ENCODE data around the gene CNOT10.
"Not testable (repeated sequence)": the region's sequence is repeated elsewhere in the genome, so short reads cannot be mapped to it uniquely, and the experiment has no call there.

The CNOT10 gene

DNA sequence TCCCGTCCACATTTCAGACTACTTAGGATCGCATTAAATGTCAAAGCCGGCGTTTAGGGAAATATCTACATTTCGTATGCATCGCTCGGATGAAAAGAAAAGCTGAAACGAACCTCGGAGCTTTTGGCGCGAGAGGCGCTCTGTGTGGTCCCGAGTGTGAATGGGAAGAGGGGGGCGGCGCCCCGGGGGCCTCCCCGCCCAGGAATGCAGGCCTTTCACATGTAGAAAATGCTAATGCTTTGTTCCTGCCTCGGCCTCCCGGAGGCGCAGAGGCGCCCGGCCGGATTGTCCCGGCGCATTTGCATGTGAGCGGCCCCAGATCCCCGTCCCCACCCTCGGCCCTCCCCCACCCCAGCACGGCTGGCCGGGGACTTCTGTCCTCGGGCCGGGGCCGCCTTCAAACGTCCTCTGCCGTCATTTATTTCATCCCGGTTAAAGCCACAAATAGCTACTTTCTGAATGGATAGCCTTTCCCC, 95.8 kb downstream of the CNOT10 start:
- H3K9ac ChIP-seq (ENCODE audit: low read length), result peak overlapping the region; percentile 56
- TF ChIP-seq, protein P1, sequence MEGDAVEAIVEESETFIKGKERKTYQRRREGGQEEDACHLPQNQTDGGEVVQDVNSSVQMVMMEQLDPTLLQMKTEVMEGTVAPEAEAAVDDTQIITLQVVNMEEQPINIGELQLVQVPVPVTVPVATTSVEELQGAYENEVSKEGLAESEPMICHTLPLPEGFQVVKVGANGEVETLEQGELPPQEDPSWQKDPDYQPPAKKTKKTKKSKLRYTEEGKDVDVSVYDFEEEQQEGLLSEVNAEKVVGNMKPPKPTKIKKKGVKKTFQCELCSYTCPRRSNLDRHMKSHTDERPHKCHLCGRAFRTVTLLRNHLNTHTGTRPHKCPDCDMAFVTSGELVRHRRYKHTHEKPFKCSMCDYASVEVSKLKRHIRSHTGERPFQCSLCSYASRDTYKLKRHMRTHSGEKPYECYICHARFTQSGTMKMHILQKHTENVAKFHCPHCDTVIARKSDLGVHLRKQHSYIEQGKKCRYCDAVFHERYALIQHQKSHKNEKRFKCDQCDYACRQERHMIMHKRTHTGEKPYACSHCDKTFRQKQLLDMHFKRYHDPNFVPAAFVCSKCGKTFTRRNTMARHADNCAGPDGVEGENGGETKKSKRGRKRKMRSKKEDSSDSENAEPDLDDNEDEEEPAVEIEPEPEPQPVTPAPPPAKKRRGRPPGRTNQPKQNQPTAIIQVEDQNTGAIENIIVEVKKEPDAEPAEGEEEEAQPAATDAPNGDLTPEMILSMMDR (IDR thresholded peaks at IDR 0.05; ENCODE audit: low read length), result no peak
- no peak for TF ChIP-seq EZH2 (IDR thresholded peaks at IDR 0.05; ENCODE audit: borderline replicate concordance, low read length)
- H3K27ac ChIP-seq (ENCODE audit: low read depth, low read length, poor library complexity, severe bottlenecking), result no peak overlapping the region
- H3F3A ChIP-seq (ENCODE audit: insufficient read depth, low read length), result no peaks in the 10 kb centered on the region
- no peak overlapping the region for H2AFZ ChIP-seq (ENCODE audit: low read length)
- H3K4me1 ChIP-seq (ENCODE audit: insufficient read depth, low read length, severe bottlenecking), result peaks cover 7% of the 10 kb centered on the region
- no peaks in the 10 kb centered on the region for H3K79me2 ChIP-seq (ENCODE audit: insufficient read depth, low read length)
- peaks cover 9% of the 10 kb centered on the region; the same call in 1 of the 2 replicates for H3K36me3 ChIP-seq (ENCODE audit: insufficient read depth, low read length)
- no peaks in the 10 kb centered on the region for H4K20me1 ChIP-seq (ENCODE audit: insufficient read depth, low read length)
- peak overlapping the region; percentile 58 for H3K4me3 ChIP-seq (ENCODE audit: low read depth, low read length, poor library complexity, severe bottlenecking)
- H3K9me3 ChIP-seq (ENCODE audit: low read length), result no peaks in the 10 kb centered on the region
- H3K27me3 ChIP-seq (ENCODE audit: insufficient read depth, low read length), result no peaks in the 10 kb centered on the region
- H3K4me2 ChIP-seq (ENCODE audit: low read length), result peak overlapping the region; percentile 87
- no peaks in the 10 kb centered on the region for H3K9me2 ChIP-seq (ENCODE audit: low read depth, low read length)

DNA sequence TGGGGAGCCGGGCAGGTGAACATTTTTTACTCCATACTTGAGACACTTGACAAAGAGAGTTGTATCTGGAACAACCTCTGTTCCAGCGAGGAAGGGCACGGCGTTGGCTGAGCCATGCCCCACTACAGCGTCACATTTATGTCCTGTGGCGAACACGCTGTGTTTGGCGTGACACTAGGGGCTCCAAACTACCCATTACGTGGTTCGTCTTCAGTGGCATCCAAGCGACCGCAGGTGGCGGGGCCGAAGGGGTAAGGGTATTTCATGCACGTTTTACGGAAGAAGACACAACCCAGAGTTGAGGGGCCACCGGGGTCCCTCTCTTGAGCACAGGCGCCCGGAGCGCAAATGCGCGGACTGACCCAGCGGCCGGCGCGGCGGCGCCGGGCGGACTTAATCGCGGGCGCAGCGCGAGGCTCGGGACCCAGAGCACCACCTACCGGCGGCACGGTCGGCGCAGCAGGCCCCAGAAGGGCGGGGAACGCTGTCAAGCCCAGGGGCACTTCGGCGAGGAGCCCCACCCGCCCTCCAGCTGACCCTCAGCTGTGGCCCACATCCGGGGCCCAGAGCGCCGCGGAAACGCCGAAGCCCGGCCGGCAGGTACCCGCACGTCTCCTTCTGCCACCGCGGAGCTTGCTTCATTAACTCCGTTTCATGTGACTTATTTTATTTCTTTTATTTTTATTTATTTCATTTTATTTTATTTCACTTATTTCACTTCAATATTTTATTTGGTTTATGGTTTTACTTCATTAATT, 96.4 kb downstream of the CNOT10 start:
- Histone ChIP-seq H3K9ac (ENCODE audit: low read length) (peak overlapping the region; percentile 56), H3K27ac (ENCODE audit: low read depth, low read length, poor library complexity, severe bottlenecking) (no peak overlapping the region), H3F3A (ENCODE audit: insufficient read depth, low read length) (no peaks in the 10 kb centered on the region), H4K20me1 (ENCODE audit: insufficient read depth, low read length) (no peaks in the 10 kb centered on the region), H3K36me3 (ENCODE audit: insufficient read depth, low read length) (peaks cover 5% of the 10 kb centered on the region; the same call in 1 of the 2 replicates), H3K4me3 (ENCODE audit: low read depth, low read length, poor library complexity, severe bottlenecking) (peak overlapping the region; percentile 58), H3K4me1 (ENCODE audit: insufficient read depth, low read length, severe bottlenecking) (peaks cover 7% of the 10 kb centered on the region), H3K9me3 (ENCODE audit: low read length) (no peaks in the 10 kb centered on the region), H3K4me2 (ENCODE audit: low read length) (peak overlapping the region; percentile 87), H3K27me3 (ENCODE audit: insufficient read depth, low read length) (no peaks in the 10 kb centered on the region), H2AFZ (ENCODE audit: low read length) (no peak overlapping the region), H3K79me2 (ENCODE audit: insufficient read depth, low read length) (no peaks in the 10 kb centered on the region), H3K9me2 (ENCODE audit: low read depth, low read length) (no peaks in the 10 kb centered on the region)
- TF ChIP-seq, protein P1 (IDR thresholded peaks at IDR 0.05; ENCODE audit: low read length), result peak; percentile 76
- TF ChIP-seq EZH2 (IDR thresholded peaks at IDR 0.05; ENCODE audit: borderline replicate concordance, low read length), result no peak

DNA sequence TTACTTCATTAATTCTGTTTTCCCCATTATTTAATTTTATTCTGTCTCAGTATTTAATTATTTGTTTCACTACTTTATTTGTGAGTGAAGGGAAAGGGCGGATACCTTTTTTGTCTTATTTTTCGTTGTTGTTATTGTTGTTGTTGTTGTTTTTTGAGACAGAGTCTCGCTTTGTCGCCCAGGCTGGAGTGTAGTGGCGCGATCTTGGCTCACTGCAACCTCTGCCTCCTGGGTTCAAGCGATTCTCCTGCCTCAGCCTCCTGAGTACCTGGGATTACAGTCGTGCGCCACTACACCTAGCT, 96.9 kb downstream of the CNOT10 start:
- H3K4me3 ChIP-seq (ENCODE audit: low read depth, low read length, poor library complexity, severe bottlenecking); H3K4me1 ChIP-seq (ENCODE audit: insufficient read depth, low read length, severe bottlenecking); H3F3A ChIP-seq (ENCODE audit: insufficient read depth, low read length); H4K20me1 ChIP-seq (ENCODE audit: insufficient read depth, low read length); H3K36me3 ChIP-seq (ENCODE audit: insufficient read depth, low read length); H3K9me3 ChIP-seq (ENCODE audit: low read length); H2AFZ ChIP-seq (ENCODE audit: low read length); H3K9me2 ChIP-seq (ENCODE audit: low read depth, low read length); H3K79me2 ChIP-seq (ENCODE audit: insufficient read depth, low read length); H3K9ac ChIP-seq (ENCODE audit: low read length); H3K4me2 ChIP-seq (ENCODE audit: low read length); H3K27ac ChIP-seq (ENCODE audit: low read depth, low read length, poor library complexity, severe bottlenecking); H3K27me3 ChIP-seq (ENCODE audit: insufficient read depth, low read length): not testable (repeated sequence)

DNA sequence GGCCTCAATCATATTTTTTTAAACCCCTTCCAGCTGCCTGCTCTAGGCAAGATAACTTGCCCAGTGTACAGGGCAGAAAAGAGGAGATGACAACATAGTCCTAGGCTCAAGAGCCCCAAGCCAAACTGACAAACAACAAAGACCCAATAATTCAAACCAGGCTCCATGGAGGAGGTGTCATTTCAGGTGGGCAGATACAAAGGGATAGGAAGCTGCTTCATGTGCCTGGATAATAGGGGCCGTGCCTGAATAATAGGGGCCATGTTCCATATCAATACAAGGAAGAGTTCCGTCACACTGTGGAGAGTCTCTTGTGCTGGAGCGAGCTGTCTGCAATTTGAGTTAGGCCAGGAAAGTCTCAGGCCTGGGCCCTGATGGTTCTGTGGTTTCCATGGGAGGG, 97.4 kb downstream of the CNOT10 start:
- H3F3A ChIP-seq (ENCODE audit: insufficient read depth, low read length), result no peaks in the 10 kb centered on the region
- TF ChIP-seq, protein P1 (IDR thresholded peaks at IDR 0.05; ENCODE audit: low read length), result no peak
- no peak for TF ChIP-seq EZH2 (IDR thresholded peaks at IDR 0.05; ENCODE audit: borderline replicate concordance, low read length)
- H3K4me2 ChIP-seq (ENCODE audit: low read length), result no peak overlapping the region
- H3K79me2 ChIP-seq (ENCODE audit: insufficient read depth, low read length), result no peaks in the 10 kb centered on the region
- no peak overlapping the region for H3K27ac ChIP-seq (ENCODE audit: low read depth, low read length, poor library complexity, severe bottlenecking)
- H3K36me3 ChIP-seq (ENCODE audit: insufficient read depth, low read length), result no peaks in the 10 kb centered on the region
- H3K4me1 ChIP-seq (ENCODE audit: insufficient read depth, low read length, severe bottlenecking), result peaks cover 7% of the 10 kb centered on the region
- H3K27me3 ChIP-seq (ENCODE audit: insufficient read depth, low read length), result no peaks in the 10 kb centered on the region
- H2AFZ ChIP-seq (ENCODE audit: low read length), result no peak overlapping the region
- H4K20me1 ChIP-seq (ENCODE audit: insufficient read depth, low read length), result no peaks in the 10 kb centered on the region
- H3K9me2 ChIP-seq (ENCODE audit: low read depth, low read length), result no peaks in the 10 kb centered on the region
- H3K9me3 ChIP-seq (ENCODE audit: low read length), result no peaks in the 10 kb centered on the region
- no peak overlapping the region for H3K9ac ChIP-seq (ENCODE audit: low read length)
- no peak overlapping the region for H3K4me3 ChIP-seq (ENCODE audit: low read depth, low read length, poor library complexity, severe bottlenecking)

Measured in OCI-LY1 (cell line).